CD14-positive monocyte (primary cell): ENCODE measurements around the gene BBS10. TPM values are rescaled to one million over a fixed set of nuclear protein-coding genes. Genes with fewer than 3 reads are reported as not detected.

Experiments used
- DNase-seq, 3 donors: peaks; one replicate each; pipeline ENCODE4 v3.0.0-alpha.2; 2011 to 2022
- H2AFZ ChIP-seq: 2 replicates; pipeline ENCODE4 v1.6.0; 2012; ENCODE audit warnings: mild to moderate bottlenecking, low read depth, low read length, inconsistent platforms; ENCODE audit not compliant: insufficient read depth, poor library complexity, severe bottlenecking
- H3K27ac ChIP-seq, 2 donors: 1 replicate in 1 of 2; 2 replicates in 1 of 2; pipeline ENCODE4 v1.5.1; 2012 to 2013; ENCODE audit warnings: low read length in 2 of 2, control low read depth in 1 of 2, inconsistent platforms in 1 of 2, low read depth in 1 of 2, mild to moderate bottlenecking in 1 of 2
- H3K27me3 ChIP-seq, 2 donors: one replicate each; pipeline versions ENCODE4 v1.6.0 to v1.6.1; 2011 to 2013; ENCODE audit warnings: low read length in 2 of 2; ENCODE audit not compliant: control insufficient read depth in 2 of 2, insufficient read depth in 2 of 2
- H3K36me3 ChIP-seq, 2 donors: replicated peaks in 1 of 2; 1 replicate in 1 of 2; 2 replicates in 1 of 2; pipeline versions ENCODE4 v1.5.1 to v1.6.1; 2012 to 2013; ENCODE audit warnings: low read length in 2 of 2, control low read depth in 1 of 2, inconsistent platforms in 1 of 2, mild to moderate bottlenecking in 1 of 2; ENCODE audit not compliant: insufficient read depth in 2 of 2, control insufficient read depth in 1 of 2
- H3K4me1 ChIP-seq, 2 donors: 1 replicate in 1 of 2; 2 replicates in 1 of 2; pipeline versions ENCODE4 v1.5.1 to v1.6.1; 2012 to 2013; ENCODE audit warnings: low read length in 2 of 2, control low read depth in 1 of 2, inconsistent platforms in 1 of 2, mild to moderate bottlenecking in 1 of 2, moderate library complexity in 1 of 2; ENCODE audit not compliant: insufficient read depth in 2 of 2, control insufficient read depth in 1 of 2
- H3K4me2 ChIP-seq: replicated peaks from 2 replicates; pipeline ENCODE3; 2012; ENCODE audit warnings: low read length, moderate library complexity, mild to moderate bottlenecking; ENCODE audit not compliant: poor library complexity, severe bottlenecking; ENCODE audit errors: extremely low read depth
- H3K4me3 ChIP-seq, 3 experiments: fragments of 200-600 bp in 1 of 3; sonication (generic) in 1 of 3; replicated peaks in 1 of 3; 1 replicate in 2 of 3; 2 replicates in 1 of 3; pipeline ENCODE4 v1.5.1; 2011 to 2013; ENCODE audit warnings: low read length in 3 of 3, mild to moderate bottlenecking in 3 of 3, control low read depth in 2 of 3, low read depth in 2 of 3, inconsistent platforms in 1 of 3, moderate library complexity in 1 of 3
- H3K79me2 ChIP-seq: 2 replicates; pipeline ENCODE4 v1.6.0; 2012; ENCODE audit warnings: mild to moderate bottlenecking, control low read depth, inconsistent platforms, low read length, moderate library complexity; ENCODE audit not compliant: insufficient read depth
- H3K9ac ChIP-seq: 2 replicates; pipeline ENCODE4 v1.6.0; 2017; ENCODE audit warnings: low read length, mild to moderate bottlenecking; ENCODE audit not compliant: insufficient read depth, poor library complexity, severe bottlenecking
- H3K9me3 ChIP-seq, 2 donors: replicated peaks in 1 of 2; 1 replicate in 1 of 2; 2 replicates in 1 of 2; pipeline versions ENCODE4 v1.5.1 to v1.6.1; 2012 to 2013; ENCODE audit warnings: low read length in 2 of 2, control low read depth in 1 of 2; ENCODE audit not compliant: control insufficient read depth in 1 of 2, insufficient read depth in 1 of 2
- H4K20me1 ChIP-seq: 2 replicates; pipeline ENCODE4 v1.6.0; 2012; ENCODE audit warnings: mild to moderate bottlenecking, low read length, control low read depth, moderate library complexity; ENCODE audit not compliant: insufficient read depth
- H3K27ac Mint-ChIP-seq, 7 donors: one replicate each; pipeline ENCODE4 v1.8.0; 2020; ENCODE audit warnings: mild to moderate bottlenecking in 7 of 7, mixed read lengths in 7 of 7, moderate library complexity in 6 of 7, inconsistent platforms in 2 of 7
- H3K27me3 Mint-ChIP-seq, 3 donors: one replicate each; pipeline ENCODE4 v1.8.0; 2021 to 2022; ENCODE audit warnings: low read depth in 3 of 3, mild to moderate bottlenecking in 3 of 3, mixed read lengths in 3 of 3, moderate library complexity in 3 of 3, inconsistent platforms in 1 of 3
- H3K36me3 Mint-ChIP-seq, 2 donors: one replicate each; pipeline ENCODE4 v1.8.0; 2020; ENCODE audit warnings: mixed read lengths in 2 of 2, inconsistent platforms in 1 of 2, mild to moderate bottlenecking in 1 of 2
- H3K4me1 Mint-ChIP-seq: one replicate; pipeline ENCODE4 v1.8.0; 2020; ENCODE audit warnings: mild to moderate bottlenecking, mixed read lengths
- H3K4me3 Mint-ChIP-seq, 2 donors: one replicate each; pipeline ENCODE4 v1.8.0; 2020; ENCODE audit warnings: mild to moderate bottlenecking in 2 of 2, mixed read lengths in 2 of 2, moderate library complexity in 1 of 2
- H3K9me3 Mint-ChIP-seq, 7 donors: one replicate each; pipeline ENCODE4 v1.8.0; 2020 to 2022; ENCODE audit warnings: mixed read lengths in 7 of 7, mild to moderate bottlenecking in 6 of 7, moderate library complexity in 6 of 7, inconsistent platforms in 2 of 7
- CTCF ChIP-seq: fragments of 200-600 bp; IDR thresholded peaks from one replicate; pipeline ENCODE4 v1.8.0; 2022; ENCODE audit warnings: antibody characterized with exemption, mild to moderate bottlenecking
- WGBS: methylation state at CpG from one replicate; pipeline ENCODE4 v1.1.5; 2013; ENCODE audit warnings: missing lambda C conversion rate; ENCODE audit not compliant: insufficient coverage; 5-methylcytosine and 5-hydroxymethylcytosine counted together
- intact Hi-C, 2 donors: fragments of 100-400 bp; cut with micrococcal nuclease; formaldehyde crosslinking; loops; one replicate each; pipeline versions ENCODE4 v1.15.0 to v1.15.1; 2023
- polyA plus RNA-seq, 3 donors: library from polyadenylated mRNA; depleted of rRNA in 1 of 3; unstranded in 2 of 3; stranded (reverse) in 1 of 3; fragments of 300-500 nt in 2 of 3; fragments of >200 nt in 1 of 3; fragmentation: Illumina TruSeq in 2 of 3; gene quantifications; 1 replicate in 2 of 3; 2 replicates in 1 of 3; pipeline ENCODE4 v1.2.3, GENCODE V29; 2012 to 2021

The BBS10 gene
- polyA plus RNA-seq, 3 donors = 1.4 to 2.6 (median 1.8) TPM

- H3K36me3 Mint-ChIP-seq = peaks cover 68 to 77% of the 10 kb centered on the region in 2 donors
These were observed 12.1 kb upstream of the BBS10 start for GRCh38 chr12:76360316-76360715.

GRCh38 chr12:76356071-76356470 is 7.9 kb upstream of the BBS10 start:
- WGBS = no CpG with 5 or more reads among the region's 1 CpG
- no peak for DNase-seq
- Histone ChIP-seq H3K4me1 (no peaks in the 10 kb centered on the region), H2AFZ (no peak overlapping the region), H3K79me2 (no peaks in the 10 kb centered on the region), H3K36me3 (peaks cover 43 to 72% of the 10 kb centered on the region in 2 donors), H4K20me1 (no peaks in the 10 kb centered on the region), H3K27me3 (no peaks in the 10 kb centered on the region), H3K27ac (no peak overlapping the region), H3K9me3 (no peaks in the 10 kb centered on the region), H3K4me2 (no peak overlapping the region), H3K9ac (no peak overlapping the region), H3K4me3 (no peak overlapping the region)
- no peak overlapping the region for H3K4me3 Mint-ChIP-seq
- no peaks in the 10 kb centered on the region for H3K9me3 Mint-ChIP-seq
- intact Hi-C loops = no loop called here
- no peak overlapping the region for H3K27ac Mint-ChIP-seq
- no peaks in the 10 kb centered on the region for H3K4me1 Mint-ChIP-seq
- H3K36me3 Mint-ChIP-seq = peaks cover 51 to 54% of the 10 kb centered on the region in 2 donors
- no peak for TF ChIP-seq CTCF
- H3K27me3 Mint-ChIP-seq = no peaks in the 10 kb centered on the region

More at GRCh38 chr12:76360316-76360715, 12.1 kb upstream of the BBS10 start:
- Histone ChIP-seq H3K36me3 (peaks cover 49 to 71% of the 10 kb centered on the region in 2 donors), H2AFZ (no peak overlapping the region), H3K27me3 (no peaks in the 10 kb centered on the region), H3K27ac (no peak overlapping the region), H3K9me3 (no peaks in the 10 kb centered on the region), H3K79me2 (no peaks in the 10 kb centered on the region), H4K20me1 (no peaks in the 10 kb centered on the region), H3K4me2 (no peak overlapping the region), H3K9ac (no peak overlapping the region), H3K4me3 (no peak overlapping the region), H3K4me1 (no peaks in the 10 kb centered on the region)
- no peak for TF ChIP-seq CTCF
- no peak for DNase-seq
- WGBS = 97% methylated on average over 9 of the region's 9 CpGs
- Mint-ChIP-seq H3K27ac (no peak overlapping the region), H3K4me3 (no peak overlapping the region), H3K4me1 (no peaks in the 10 kb centered on the region), H3K9me3 (peaks cover 0 to 4% (median 3%) of the 10 kb centered on the region in 7 donors), H3K27me3 (no peaks in the 10 kb centered on the region)
- intact Hi-C loops = no loop called here
